ENCODE results near the gene MYOF.

GRCh38 chr10:93438613-93439253 is 43.4 kb downstream of the MYOF start:
- peak in 1 of 6 experiments; percentile 2 for TF ChIP-seq CTCF (IDR thresholded peaks at IDR 0.05)
- TF ChIP-seq POLR2A (IDR thresholded peaks at IDR 0.05), result peak in 1 of 4 donors; percentile 43
